ENCODE data around the gene CCDC24. TPM values are rescaled to one million over a fixed set of nuclear protein-coding genes. Genes with fewer than 3 reads are reported as not detected.

The CCDC24 gene
- total and polyA plus RNA-seq, 2 of the 4 experiments (the other 2 are of a cell fraction) = 1.4 to 4.6 TPM

DNA sequence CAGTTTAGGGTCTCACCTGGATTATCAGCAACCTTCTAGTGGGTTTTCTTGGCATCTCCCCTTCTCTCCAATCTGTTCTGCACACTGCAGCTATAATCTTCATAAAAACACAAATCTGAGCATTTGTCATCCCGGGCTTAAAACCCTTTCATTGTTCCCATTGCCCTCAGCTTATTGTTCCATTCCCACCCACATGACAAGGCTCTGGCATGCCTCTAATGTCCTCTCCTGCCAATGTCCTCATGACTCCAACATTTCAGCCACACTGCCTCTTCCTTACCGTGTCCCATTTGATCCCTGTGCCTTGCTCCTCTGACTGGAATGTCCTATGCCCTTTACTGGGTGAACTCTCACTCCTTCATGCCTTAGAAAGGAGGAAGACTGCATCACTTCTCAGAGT, 29.1 kb upstream of the CCDC24 start:
- Histone ChIP-seq H3K9ac (ENCODE audit: low read depth, low read length) (no peak overlapping the region), H4K91ac (ENCODE audit: insufficient read depth, low read depth, low read length) (no peak overlapping the region), H3K27me3 (ENCODE audit: control insufficient read depth, insufficient read depth, low read length) (no peaks in the 10 kb centered on the region), H2AK5ac (ENCODE audit: low read depth, low read length) (no peak overlapping the region), H3K23ac (ENCODE audit: low read depth, low read length) (no peak overlapping the region), H3K27ac (ENCODE audit: insufficient read depth, low read length) (no peak overlapping the region), H3K4me1 (ENCODE audit: control insufficient read depth, insufficient read depth, low read length) (no peaks in the 10 kb centered on the region), H3K4me3 (ENCODE audit: insufficient read depth, low read depth, low read length) (no peak overlapping the region), H2BK15ac (ENCODE audit: low read depth, low read length) (no peak overlapping the region), H3K56ac (ENCODE audit: extremely low read depth, insufficient read depth, low read length) (no peak overlapping the region), H2BK5ac (ENCODE audit: low read depth, low read length, poor library complexity, severe bottlenecking) (no peak overlapping the region), H3K36me3 (ENCODE audit: control insufficient read depth, insufficient read depth, low read length) (peaks cover 48% of the 10 kb centered on the region), H2AK9ac (replicated peaks; ENCODE audit: low read depth, low read length, poor library complexity) (no peak overlapping the region), H2AFZ (replicated peaks; ENCODE audit: low read length, poor library complexity) (no peak overlapping the region), H2BK120ac (ENCODE audit: low read depth, low read length) (no peak overlapping the region), H3K18ac (ENCODE audit: low read depth, low read length) (no peak overlapping the region), H3K9me3 (ENCODE audit: control insufficient read depth, insufficient read depth, low read length) (no peaks in the 10 kb centered on the region), H4K8ac (ENCODE audit: low read depth in 2 of 2, low read length in 2 of 2) (no peak overlapping the region), H3K4ac (ENCODE audit: low read depth, low read length) (no peak overlapping the region), H2BK20ac (ENCODE audit: low read depth, low read length) (no peak overlapping the region), H4K20me1 (ENCODE audit: insufficient read depth, low read length) (peaks cover 7% of the 10 kb centered on the region; the same call in 1 of the 2 replicates), H3K79me1 (ENCODE audit: low read depth in 1 of 2, low read length in 2 of 2) (0 out of 4 replicates have a peak, but pooled peaks cover 0 to 3% of the 10 kb centered on the region in 2 experiments), H3K9me1 (ENCODE audit: insufficient read depth, low read length) (peaks cover 13% of the 10 kb centered on the region), H3K14ac (replicated peaks; ENCODE audit: low read depth, low read length) (no peak overlapping the region), H3K4me2 (ENCODE audit: low read depth, low read length) (no peak overlapping the region), H4K5ac (ENCODE audit: low read depth, low read length) (no peak overlapping the region)
- dilution Hi-C loops (cut with HindIII; ENCODE audit: low sequenced_read_pairs, unreplicated experiment) (no loop called here), in situ Hi-C loops (cut with MboI; ENCODE audit: low sequenced_read_pairs) (loop anchor here (25.0 kb wide), 1 partner anchor 425 kb away; the partner anchor contains the start of gene PTPRF), intact Hi-C loops (cut with micrococcal nuclease) (no loop called here)
- 88% methylated on average over 1 of the region's 2 CpGs; no CpG with 5 or more reads in 1 of the 2 experiments for WGBS, 2 experiments (ENCODE audit: extremely low coverage in 2 of 2, insufficient read length in 1 of 2)
- ATAC-seq (ENCODE audit: low read depth) = no peak
- POLR2A ChIA-PET (ENCODE audit: unreplicated experiment) = no interaction called here
- no peak for DNase-seq
- BruUV-seq (replicated peaks) = no TSS peak
- CTCF ChIA-PET = no interaction called here
- TF ChIP-seq NFE2L2 (IDR thresholded peaks at IDR 0.05; ENCODE audit: low read depth, low read length) (no peak), RAD21 (IDR thresholded peaks at IDR 0.05; ENCODE audit: low read length) (no peak), MAZ (IDR thresholded peaks at IDR 0.05; ENCODE audit: borderline replicate concordance, low read depth, low read length) (no peak), MXI1 (IDR thresholded peaks at IDR 0.05; ENCODE audit: borderline replicate concordance, low read depth, low read length) (no peak), CHD1 (IDR thresholded peaks at IDR 0.05; ENCODE audit: low read depth, low read length) (no peak), RFX5 (IDR thresholded peaks at IDR 0.05; ENCODE audit: low read depth, low read length) (no peak), SMC3 (IDR thresholded peaks at IDR 0.05; ENCODE audit: low read depth, low read length) (no peak), MAFK (IDR thresholded peaks at IDR 0.05; ENCODE audit: low read depth, low read length) (no peak), RCOR1 (IDR thresholded peaks at IDR 0.05; ENCODE audit: insufficient replicate concordance, low read length) (no peak), CEBPB (IDR thresholded peaks at IDR 0.05; ENCODE audit: low read depth, low read length) (no peak)
- TF ChIP-seq, protein P1, sequence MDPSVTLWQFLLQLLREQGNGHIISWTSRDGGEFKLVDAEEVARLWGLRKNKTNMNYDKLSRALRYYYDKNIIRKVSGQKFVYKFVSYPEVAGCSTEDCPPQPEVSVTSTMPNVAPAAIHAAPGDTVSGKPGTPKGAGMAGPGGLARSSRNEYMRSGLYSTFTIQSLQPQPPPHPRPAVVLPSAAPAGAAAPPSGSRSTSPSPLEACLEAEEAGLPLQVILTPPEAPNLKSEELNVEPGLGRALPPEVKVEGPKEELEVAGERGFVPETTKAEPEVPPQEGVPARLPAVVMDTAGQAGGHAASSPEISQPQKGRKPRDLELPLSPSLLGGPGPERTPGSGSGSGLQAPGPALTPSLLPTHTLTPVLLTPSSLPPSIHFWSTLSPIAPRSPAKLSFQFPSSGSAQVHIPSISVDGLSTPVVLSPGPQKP (IDR thresholded peaks at IDR 0.05; ENCODE audit: borderline replicate concordance, low read depth, low read length) = no peak
- TF ChIP-seq, protein P2, sequence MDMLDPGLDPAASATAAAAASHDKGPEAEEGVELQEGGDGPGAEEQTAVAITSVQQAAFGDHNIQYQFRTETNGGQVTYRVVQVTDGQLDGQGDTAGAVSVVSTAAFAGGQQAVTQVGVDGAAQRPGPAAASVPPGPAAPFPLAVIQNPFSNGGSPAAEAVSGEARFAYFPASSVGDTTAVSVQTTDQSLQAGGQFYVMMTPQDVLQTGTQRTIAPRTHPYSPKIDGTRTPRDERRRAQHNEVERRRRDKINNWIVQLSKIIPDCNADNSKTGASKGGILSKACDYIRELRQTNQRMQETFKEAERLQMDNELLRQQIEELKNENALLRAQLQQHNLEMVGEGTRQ (IDR thresholded peaks at IDR 0.05; ENCODE audit: low read depth, low read length) = no peak
- TF ChIP-seq, protein P3, sequence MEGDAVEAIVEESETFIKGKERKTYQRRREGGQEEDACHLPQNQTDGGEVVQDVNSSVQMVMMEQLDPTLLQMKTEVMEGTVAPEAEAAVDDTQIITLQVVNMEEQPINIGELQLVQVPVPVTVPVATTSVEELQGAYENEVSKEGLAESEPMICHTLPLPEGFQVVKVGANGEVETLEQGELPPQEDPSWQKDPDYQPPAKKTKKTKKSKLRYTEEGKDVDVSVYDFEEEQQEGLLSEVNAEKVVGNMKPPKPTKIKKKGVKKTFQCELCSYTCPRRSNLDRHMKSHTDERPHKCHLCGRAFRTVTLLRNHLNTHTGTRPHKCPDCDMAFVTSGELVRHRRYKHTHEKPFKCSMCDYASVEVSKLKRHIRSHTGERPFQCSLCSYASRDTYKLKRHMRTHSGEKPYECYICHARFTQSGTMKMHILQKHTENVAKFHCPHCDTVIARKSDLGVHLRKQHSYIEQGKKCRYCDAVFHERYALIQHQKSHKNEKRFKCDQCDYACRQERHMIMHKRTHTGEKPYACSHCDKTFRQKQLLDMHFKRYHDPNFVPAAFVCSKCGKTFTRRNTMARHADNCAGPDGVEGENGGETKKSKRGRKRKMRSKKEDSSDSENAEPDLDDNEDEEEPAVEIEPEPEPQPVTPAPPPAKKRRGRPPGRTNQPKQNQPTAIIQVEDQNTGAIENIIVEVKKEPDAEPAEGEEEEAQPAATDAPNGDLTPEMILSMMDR (conservative IDR thresholded peaks at IDR 0.05; ENCODE audit: low read depth, low read length) = no peak
